ENCODE measurements around the gene ZNF384.
A peak's percentile ranks its signal among the peaks of the same experiment; 100 is the strongest.

ZNF384 gene

GRCh38 chr12:6650832-6651231, 38.3 kb downstream of the ZNF384 start:
- TF ChIP-seq ZNF274 (IDR thresholded peaks at IDR 0.05; ENCODE audit: low read depth, low read length), result no peak
- no peak for TF ChIP-seq SUZ12 (IDR thresholded peaks at IDR 0.05; ENCODE audit: extremely low read depth, insufficient read depth, insufficient read length)
- no peak for TF ChIP-seq YY1 (IDR thresholded peaks at IDR 0.05; ENCODE audit: insufficient read depth, insufficient read length)
- Histone ChIP-seq H3K4me1 (ENCODE audit: insufficient read depth, insufficient read length) (peaks cover 6% of the 10 kb centered on the region), H3K27me3 (ENCODE audit: insufficient read depth, insufficient read length) (peaks cover 7% of the 10 kb centered on the region), H3K4me3 (ENCODE audit: insufficient read length, low read depth) (no peak overlapping the region), H3K9me3 (ENCODE audit: insufficient read depth, low read length) (no peaks in the 10 kb centered on the region), H3K36me3 (ENCODE audit: insufficient read depth, insufficient read length, low read length) (peaks cover 71% of the 10 kb centered on the region), H3K9ac (ENCODE audit: insufficient read length, low read depth) (no peak overlapping the region)
- no peak for DNase-seq (ENCODE audit: low read depth, low spot score)

DNA sequence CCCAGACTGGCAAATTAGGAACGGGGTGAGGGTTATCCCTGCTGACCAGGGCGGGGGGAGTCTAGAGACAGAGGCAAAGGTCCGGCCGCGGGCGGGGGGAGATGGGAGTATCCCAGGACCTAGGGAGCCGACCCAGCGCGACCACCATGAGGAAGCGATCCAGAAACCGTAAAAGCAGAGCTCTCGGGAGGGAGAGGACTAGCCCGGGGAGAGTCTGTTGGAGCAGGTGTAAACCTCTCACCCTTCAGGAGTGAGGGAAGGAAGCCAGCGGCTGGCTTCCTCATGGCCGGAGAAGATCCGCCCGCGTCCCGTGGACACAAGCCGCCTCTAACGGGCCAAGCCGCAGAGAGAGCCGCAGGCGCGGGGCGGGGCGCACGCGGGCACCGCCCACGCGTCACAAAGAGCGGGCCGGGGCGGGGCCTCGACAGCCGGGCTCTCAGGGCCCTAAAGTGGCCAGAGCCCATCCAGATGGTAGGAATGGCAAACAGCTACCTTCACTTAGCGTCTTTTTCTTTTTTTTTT, 42.0 kb downstream of the ZNF384 start, which contains the start of gene ACRBP:
ACRBP (minus strand) TSS at position 350 of the 522 bp plus-strand sequence; CDS start at position 284, 66 bp downstream.
- peak within 1 kb of the TSS; percentile 82 for H3K9ac ChIP-seq (ENCODE audit: insufficient read length, low read depth)

DNA sequence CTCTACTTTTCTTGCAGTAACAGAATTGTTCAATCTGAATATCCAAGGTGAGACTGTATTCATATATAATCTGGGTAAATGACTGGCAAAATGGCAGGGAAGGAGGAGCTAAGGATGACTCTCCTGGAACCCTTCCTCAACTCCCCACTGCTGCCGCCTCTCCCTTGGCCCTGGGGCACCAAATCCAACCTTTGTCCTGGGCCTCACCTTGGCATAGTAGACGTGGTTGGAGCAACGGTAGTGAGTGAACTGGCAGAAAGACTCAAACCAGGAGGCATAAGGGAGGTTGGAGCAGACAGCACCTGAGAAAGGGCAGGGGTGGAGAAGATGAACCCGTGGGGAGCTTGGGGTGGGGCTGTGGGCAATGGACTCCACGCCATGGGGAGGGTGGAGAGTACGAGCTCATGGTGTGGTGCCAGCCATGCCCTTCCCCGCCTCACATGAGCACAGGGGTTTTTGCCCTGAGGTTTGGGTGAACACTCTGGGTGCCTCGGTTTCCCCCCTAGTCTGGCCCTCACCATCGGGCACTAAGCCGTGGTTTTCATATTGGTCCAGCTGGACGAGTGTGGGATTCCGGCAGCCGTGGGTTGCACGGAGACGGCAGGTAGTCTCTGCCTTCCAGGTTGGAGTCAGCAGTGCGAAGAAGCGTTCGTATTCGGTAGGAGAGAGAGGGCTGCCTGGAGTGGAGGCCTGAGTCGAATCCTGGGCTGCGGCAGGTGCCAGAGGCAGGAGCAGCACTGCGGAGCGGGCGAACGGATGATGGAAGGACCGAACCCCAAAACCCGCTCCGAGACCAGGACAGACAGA, 42.7 kb downstream of the ZNF384 start:
- peak overlapping the region; percentile 56 for H3K4me3 ChIP-seq (ENCODE audit: insufficient read length, low read depth)
- peak overlapping the region; percentile 82 for H3K9ac ChIP-seq (ENCODE audit: insufficient read length, low read depth)

More for the DNA sequence above, 42.0 kb downstream of the ZNF384 start, which contains the start of gene ACRBP:
- H3K36me3 ChIP-seq (ENCODE audit: insufficient read depth, insufficient read length, low read length), result peaks cover 36% of the 10 kb centered on the region
- H3K9me3 ChIP-seq (ENCODE audit: insufficient read depth, low read length), result peaks cover 31% of the 10 kb centered on the region
- peaks cover 7% of the 10 kb centered on the region for H3K27me3 ChIP-seq (ENCODE audit: insufficient read depth, insufficient read length)
- H3K4me1 ChIP-seq (ENCODE audit: insufficient read depth, insufficient read length), result peaks cover 6% of the 10 kb centered on the region
- TF ChIP-seq SUZ12 (IDR thresholded peaks at IDR 0.05; ENCODE audit: extremely low read depth, insufficient read depth, insufficient read length) (no peak), YY1 (IDR thresholded peaks at IDR 0.05; ENCODE audit: insufficient read depth, insufficient read length) (no peak), ZNF274 (IDR thresholded peaks at IDR 0.05; ENCODE audit: low read depth, low read length) (no peak)
- peak within 1 kb of the TSS; percentile 56 for H3K4me3 ChIP-seq (ENCODE audit: insufficient read length, low read depth)
- peak; percentile 84 for DNase-seq (ENCODE audit: low read depth, low spot score)

GRCh38 chr12:6644903-6645302, 44.3 kb downstream of the ZNF384 start:
- TF ChIP-seq YY1 (IDR thresholded peaks at IDR 0.05; ENCODE audit: insufficient read depth, insufficient read length), result no peak
- TF ChIP-seq SUZ12 (IDR thresholded peaks at IDR 0.05; ENCODE audit: extremely low read depth, insufficient read depth, insufficient read length), result no peak
- no peak for TF ChIP-seq ZNF274 (IDR thresholded peaks at IDR 0.05; ENCODE audit: low read depth, low read length)
- no peak overlapping the region for H3K4me3 ChIP-seq (ENCODE audit: insufficient read length, low read depth)
- DNase-seq (ENCODE audit: low read depth, low spot score), result no peak
- H3K9me3 ChIP-seq (ENCODE audit: insufficient read depth, low read length), result peaks cover 31% of the 10 kb centered on the region
- peaks cover 15% of the 10 kb centered on the region for H3K36me3 ChIP-seq (ENCODE audit: insufficient read depth, insufficient read length, low read length)
- H3K27me3 ChIP-seq (ENCODE audit: insufficient read depth, insufficient read length), result peaks cover 7% of the 10 kb centered on the region
- no peak overlapping the region for H3K9ac ChIP-seq (ENCODE audit: insufficient read length, low read depth)
- H3K4me1 ChIP-seq (ENCODE audit: insufficient read depth, insufficient read length), result peaks cover 6% of the 10 kb centered on the region

More for the DNA sequence above, 42.7 kb downstream of the ZNF384 start:
- Histone ChIP-seq H3K4me1 (ENCODE audit: insufficient read depth, insufficient read length) (peaks cover 6% of the 10 kb centered on the region), H3K27me3 (ENCODE audit: insufficient read depth, insufficient read length) (peaks cover 7% of the 10 kb centered on the region), H3K36me3 (ENCODE audit: insufficient read depth, insufficient read length, low read length) (peaks cover 30% of the 10 kb centered on the region), H3K9me3 (ENCODE audit: insufficient read depth, low read length) (peaks cover 31% of the 10 kb centered on the region)
- DNase-seq (ENCODE audit: low read depth, low spot score), result no peak
- TF ChIP-seq ZNF274 (IDR thresholded peaks at IDR 0.05; ENCODE audit: low read depth, low read length) (no peak), SUZ12 (IDR thresholded peaks at IDR 0.05; ENCODE audit: extremely low read depth, insufficient read depth, insufficient read length) (no peak), YY1 (IDR thresholded peaks at IDR 0.05; ENCODE audit: insufficient read depth, insufficient read length) (no peak)

DNA sequence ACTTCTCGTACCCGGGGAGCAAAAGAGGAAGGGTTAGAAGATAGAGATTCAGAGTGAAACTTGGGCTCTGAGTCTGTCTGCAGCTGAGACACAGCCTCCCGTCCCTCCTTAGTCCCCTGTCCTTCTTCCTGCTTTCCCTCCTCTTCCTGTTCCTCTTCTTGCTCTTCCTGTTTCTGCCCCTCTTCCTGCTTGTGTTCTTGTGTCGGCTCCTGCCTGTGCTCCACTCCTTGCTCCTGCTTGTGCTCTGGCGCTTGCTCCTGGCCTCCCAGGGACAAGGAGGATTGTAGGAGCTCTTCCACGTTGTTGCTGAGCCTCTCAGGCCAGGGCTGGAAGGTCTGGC, 44.9 kb downstream of the ZNF384 start:
- Histone ChIP-seq H3K36me3 (ENCODE audit: insufficient read depth, insufficient read length, low read length) (peaks cover 15% of the 10 kb centered on the region), H3K4me3 (ENCODE audit: insufficient read length, low read depth) (no peak overlapping the region), H3K27me3 (ENCODE audit: insufficient read depth, insufficient read length) (peaks cover 8% of the 10 kb centered on the region), H3K4me1 (ENCODE audit: insufficient read depth, insufficient read length) (peaks cover 6% of the 10 kb centered on the region), H3K9me3 (ENCODE audit: insufficient read depth, low read length) (peaks cover 31% of the 10 kb centered on the region), H3K9ac (ENCODE audit: insufficient read length, low read depth) (no peak overlapping the region)
- DNase-seq (ENCODE audit: low read depth, low spot score), result no peak
- TF ChIP-seq ZNF274 (IDR thresholded peaks at IDR 0.05; ENCODE audit: low read depth, low read length) (peak; percentile 75), YY1 (IDR thresholded peaks at IDR 0.05; ENCODE audit: insufficient read depth, insufficient read length) (no peak), SUZ12 (IDR thresholded peaks at IDR 0.05; ENCODE audit: extremely low read depth, insufficient read depth, insufficient read length) (no peak)

DNA sequence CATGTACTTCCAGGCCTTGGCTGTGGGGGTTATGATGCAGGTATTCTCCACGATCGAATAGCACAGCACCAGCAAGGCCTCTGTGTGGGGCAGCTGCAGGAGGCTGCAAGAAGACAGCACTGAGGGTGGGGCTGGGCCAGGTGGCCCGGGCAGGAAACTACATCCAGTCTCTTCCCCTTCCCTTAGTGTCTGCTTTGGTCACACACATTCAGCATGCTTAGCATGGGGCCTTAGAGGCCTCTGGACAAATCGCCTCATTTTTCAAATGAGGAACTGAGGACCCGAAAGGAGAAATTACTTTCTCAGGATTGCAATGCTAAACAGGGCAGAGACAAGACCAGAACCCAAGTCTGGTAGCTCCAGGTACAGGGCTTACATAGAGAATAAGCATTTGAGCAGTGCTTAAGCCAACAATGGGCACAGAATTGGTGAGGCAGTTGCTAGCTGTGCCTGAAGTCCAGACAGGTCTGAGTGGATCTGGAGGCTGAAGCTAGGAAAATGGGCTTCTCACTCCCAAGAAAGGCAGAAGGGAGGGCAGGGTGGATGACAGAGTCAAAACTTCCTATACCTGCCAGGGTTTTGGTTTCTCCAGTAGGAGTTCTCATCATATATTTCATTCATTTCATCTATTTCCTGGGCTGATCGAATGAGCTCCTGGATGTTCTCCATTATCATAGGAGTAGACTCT, 45.5 kb downstream of the ZNF384 start:
- Histone ChIP-seq H3K4me1 (ENCODE audit: insufficient read depth, insufficient read length) (peaks cover 6% of the 10 kb centered on the region), H3K27me3 (ENCODE audit: insufficient read depth, insufficient read length) (peaks cover 13% of the 10 kb centered on the region), H3K9ac (ENCODE audit: insufficient read length, low read depth) (no peak overlapping the region), H3K9me3 (ENCODE audit: insufficient read depth, low read length) (peaks cover 31% of the 10 kb centered on the region), H3K36me3 (ENCODE audit: insufficient read depth, insufficient read length, low read length) (peaks cover 14% of the 10 kb centered on the region), H3K4me3 (ENCODE audit: insufficient read length, low read depth) (no peak overlapping the region)
- no peak for DNase-seq (ENCODE audit: low read depth, low spot score)
- TF ChIP-seq ZNF274 (IDR thresholded peaks at IDR 0.05; ENCODE audit: low read depth, low read length) (peak; percentile 89), YY1 (IDR thresholded peaks at IDR 0.05; ENCODE audit: insufficient read depth, insufficient read length) (no peak)

DNA sequence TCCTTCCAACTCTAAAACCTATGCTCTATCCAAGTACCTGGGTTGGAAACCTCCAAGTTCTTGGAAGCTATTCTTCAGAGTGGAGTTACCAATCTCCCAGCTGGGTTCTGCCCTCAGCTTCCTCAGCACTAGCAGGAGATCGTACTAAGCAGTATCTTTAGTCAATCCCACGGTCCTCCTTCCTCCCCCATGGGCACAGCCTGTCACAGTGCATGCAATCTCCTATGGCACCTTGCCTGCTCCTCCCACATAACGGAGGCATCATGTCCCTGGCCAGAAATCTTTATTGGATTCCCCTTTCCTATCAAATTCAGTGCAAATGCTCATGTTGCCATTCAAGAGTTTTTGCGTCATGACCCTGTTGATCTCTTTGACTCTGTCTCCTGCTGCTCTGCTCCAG, 48.0 kb downstream of the ZNF384 start:
- Histone ChIP-seq H3K36me3 (ENCODE audit: insufficient read depth, insufficient read length, low read length) (no peaks in the 10 kb centered on the region), H3K27me3 (ENCODE audit: insufficient read depth, insufficient read length) (peaks cover 7% of the 10 kb centered on the region), H3K4me3 (ENCODE audit: insufficient read length, low read depth) (no peak overlapping the region), H3K9ac (ENCODE audit: insufficient read length, low read depth) (no peak overlapping the region), H3K9me3 (ENCODE audit: insufficient read depth, low read length) (peaks cover 31% of the 10 kb centered on the region), H3K4me1 (ENCODE audit: insufficient read depth, insufficient read length) (peaks cover 8% of the 10 kb centered on the region)
- no peak for DNase-seq (ENCODE audit: low read depth, low spot score)
- TF ChIP-seq ZNF274 (IDR thresholded peaks at IDR 0.05; ENCODE audit: low read depth, low read length) (no peak), SUZ12 (IDR thresholded peaks at IDR 0.05; ENCODE audit: extremely low read depth, insufficient read depth, insufficient read length) (no peak), YY1 (IDR thresholded peaks at IDR 0.05; ENCODE audit: insufficient read depth, insufficient read length) (no peak)
